Measurements from ENCODE around the gene TLR9. TPM values are rescaled to one million over a fixed set of nuclear protein-coding genes. Genes with fewer than 3 reads are reported as not detected.

The TLR9 gene
- total RNA-seq, 1 experiment from 2014 or later, result not detected

GRCh38 chr3:52246728-52247408, 21.4 kb upstream of the TLR9 start:
- H3K23me2 ChIP-seq (ENCODE audit: insufficient read length, low read depth, low read length, poor library complexity, severe bottlenecking), result peaks cover 3% of the 10 kb centered on the region
- no peak overlapping the region for H4K8ac ChIP-seq (replicated peaks; ENCODE audit: insufficient read length, low read depth, low read length)
- H3K4ac ChIP-seq (ENCODE audit: low read depth, low read length), result no peak overlapping the region
- H2AFZ ChIP-seq (ENCODE audit: low read length), result no peak overlapping the region
- H3K4me3 Mint-ChIP-seq, result peak overlapping the region; percentile 62 to 77
- no peaks in the 10 kb centered on the region for H3K79me1 ChIP-seq (ENCODE audit: insufficient read depth, low read depth, low read length, poor library complexity, severe bottlenecking)
- no peak overlapping the region for H4K5ac ChIP-seq (ENCODE audit: insufficient read length, low read depth, low read length)
- no peak overlapping the region for H3K14ac ChIP-seq (ENCODE audit: insufficient read depth, low read length)
- no peak overlapping the region for H2AK5ac ChIP-seq (ENCODE audit: insufficient read length, low read length)
- no peak overlapping the region for H2BK120ac ChIP-seq (ENCODE audit: low read depth, low read length, poor library complexity, severe bottlenecking)
- H3T11ph ChIP-seq (ENCODE audit: low read length), result no peak overlapping the region
- H3K9ac ChIP-seq (ENCODE audit: extremely low read depth, insufficient read length, low read length), result no peak overlapping the region
- no peak overlapping the region for H3K56ac ChIP-seq (ENCODE audit: insufficient read length, low read depth, low read length)
- H3K9me3 Mint-ChIP-seq, result peaks cover 0 to 5% of the 10 kb centered on the region in 2 experiments; a peak in 2 of 5 replicates
- H2BK20ac ChIP-seq (ENCODE audit: low read depth, low read length, poor library complexity, severe bottlenecking), result no peak overlapping the region
- H3K27ac Mint-ChIP-seq, result no peak overlapping the region
- no peaks in the 10 kb centered on the region for H3K4me1 ChIP-seq (ENCODE audit: insufficient read depth, low read length)
- no peaks in the 10 kb centered on the region for H3K79me2 ChIP-seq (ENCODE audit: insufficient read depth, low read length)
- no peak overlapping the region for H3K27ac ChIP-seq (ENCODE audit: insufficient read length, low read depth, low read length)
- H4K20me1 ChIP-seq (ENCODE audit: control insufficient read depth, insufficient read depth, insufficient read length), result no peaks in the 10 kb centered on the region
- H3K36me3 Mint-ChIP-seq (ENCODE audit: insufficient read depth in 1 of 3, low read depth in 3 of 3), result peaks cover under 1 to 35% (median 2%) of the 10 kb centered on the region in 3 experiments; a peak in 4 of 7 replicates
- WGBS (ENCODE audit: extremely low coverage, insufficient read length, low lambda C conversion rate), result no CpG with 5 or more reads among the region's 14 CpGs
- H3K4me2 ChIP-seq (ENCODE audit: insufficient read depth, insufficient read length, low read length), result peak overlapping the region; percentile 59
- H2BK12ac ChIP-seq (ENCODE audit: insufficient read length, low read depth, low read length), result no peak overlapping the region
- DNase-seq, result peak; percentile 28
- TF ChIP-seq, protein P1, sequence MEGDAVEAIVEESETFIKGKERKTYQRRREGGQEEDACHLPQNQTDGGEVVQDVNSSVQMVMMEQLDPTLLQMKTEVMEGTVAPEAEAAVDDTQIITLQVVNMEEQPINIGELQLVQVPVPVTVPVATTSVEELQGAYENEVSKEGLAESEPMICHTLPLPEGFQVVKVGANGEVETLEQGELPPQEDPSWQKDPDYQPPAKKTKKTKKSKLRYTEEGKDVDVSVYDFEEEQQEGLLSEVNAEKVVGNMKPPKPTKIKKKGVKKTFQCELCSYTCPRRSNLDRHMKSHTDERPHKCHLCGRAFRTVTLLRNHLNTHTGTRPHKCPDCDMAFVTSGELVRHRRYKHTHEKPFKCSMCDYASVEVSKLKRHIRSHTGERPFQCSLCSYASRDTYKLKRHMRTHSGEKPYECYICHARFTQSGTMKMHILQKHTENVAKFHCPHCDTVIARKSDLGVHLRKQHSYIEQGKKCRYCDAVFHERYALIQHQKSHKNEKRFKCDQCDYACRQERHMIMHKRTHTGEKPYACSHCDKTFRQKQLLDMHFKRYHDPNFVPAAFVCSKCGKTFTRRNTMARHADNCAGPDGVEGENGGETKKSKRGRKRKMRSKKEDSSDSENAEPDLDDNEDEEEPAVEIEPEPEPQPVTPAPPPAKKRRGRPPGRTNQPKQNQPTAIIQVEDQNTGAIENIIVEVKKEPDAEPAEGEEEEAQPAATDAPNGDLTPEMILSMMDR (conservative IDR thresholded peaks at IDR 0.05), result no peak
- no peak overlapping the region for H3K23ac ChIP-seq (ENCODE audit: insufficient read length, low read depth, low read length)
- no peak overlapping the region for H2BK15ac ChIP-seq (ENCODE audit: low read depth, low read length)
- H3K27me3 ChIP-seq (ENCODE audit: insufficient read depth, low read length), result peaks cover 14% of the 10 kb centered on the region; the same call in 1 of the 2 replicates
- no peaks in the 10 kb centered on the region for H3K9me3 ChIP-seq (ENCODE audit: control insufficient read depth, low read depth, low read length)
- H4K91ac ChIP-seq (ENCODE audit: insufficient read length, low read depth, low read length), result no peak overlapping the region
- no peak overlapping the region for H3K18ac ChIP-seq (ENCODE audit: insufficient read length, low read depth, low read length)
- H2BK5ac ChIP-seq (ENCODE audit: insufficient read length, low read length), result no peak overlapping the region
- H3K27me3 Mint-ChIP-seq (ENCODE audit: low read depth), result peaks cover 46% of the 10 kb centered on the region
- peaks cover 0 to 10% of the 10 kb centered on the region in 2 experiments; a peak in 3 of 4 replicates for H3K4me1 Mint-ChIP-seq
